Epidermal melanocyte (primary cell): Measurements from ENCODE around the gene CPLX3.

Experiments
- DNase-seq: peaks from one replicate; pipeline ENCODE4 v3.0.0; 2011; ENCODE audit warnings: low spot score; ENCODE audit not compliant: insufficient read length

CPLX3 gene

DNA sequence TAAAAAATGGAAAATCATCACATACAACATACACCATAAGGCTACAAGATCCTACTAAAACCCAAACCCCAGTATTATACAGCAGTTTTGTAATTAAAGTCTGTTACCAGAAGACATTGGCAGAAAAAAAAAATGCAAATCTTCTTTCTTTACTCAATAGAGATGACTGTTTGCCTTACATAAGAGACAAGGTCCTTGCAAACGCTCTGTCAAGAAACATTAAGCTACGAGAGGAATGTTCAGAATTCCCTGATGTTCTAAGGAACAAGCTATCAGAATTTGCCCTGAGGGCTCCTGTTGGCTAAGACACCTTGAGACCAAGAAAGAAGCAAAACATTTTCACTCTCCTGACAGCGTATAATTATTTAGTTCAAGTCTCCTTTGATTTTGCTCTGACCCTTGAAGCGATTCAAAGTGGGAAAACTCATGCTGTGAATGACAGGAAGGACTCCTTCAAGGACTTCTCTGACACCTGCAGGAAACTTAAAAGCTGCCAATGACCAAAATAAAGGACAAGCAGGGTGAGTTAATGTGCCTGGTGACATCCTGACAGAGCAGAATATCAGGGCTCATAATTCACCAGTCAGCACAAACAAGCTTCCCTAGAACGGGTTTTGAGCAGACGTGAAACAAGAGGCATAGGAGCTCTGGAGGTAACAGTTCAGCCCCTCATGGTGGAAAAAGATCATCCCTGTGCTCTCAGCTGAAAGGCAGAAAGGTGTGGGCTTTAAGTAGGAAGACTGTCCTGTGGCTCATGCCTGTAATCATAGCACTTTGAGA is 44.2 kb downstream of the CPLX3 start:
- DNase-seq: no peak

DNA sequence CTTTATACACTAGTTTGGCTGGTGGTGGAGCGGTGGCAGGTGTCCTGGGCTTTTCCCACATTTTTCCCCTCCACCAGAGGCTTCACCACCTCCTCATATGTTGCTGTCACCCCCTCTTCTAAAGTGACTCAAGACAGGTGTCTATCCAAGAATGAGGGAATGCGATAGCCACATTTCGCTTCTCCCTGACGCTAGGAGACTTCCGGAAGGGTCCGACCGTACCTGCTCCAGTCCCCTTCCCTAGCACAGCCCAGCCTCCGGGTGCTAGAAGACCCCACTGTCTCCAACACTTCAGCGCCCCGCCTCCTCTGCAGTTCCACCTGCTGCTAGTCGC is 46.2 kb downstream of the CPLX3 start:
- no peak for DNase-seq

DNA sequence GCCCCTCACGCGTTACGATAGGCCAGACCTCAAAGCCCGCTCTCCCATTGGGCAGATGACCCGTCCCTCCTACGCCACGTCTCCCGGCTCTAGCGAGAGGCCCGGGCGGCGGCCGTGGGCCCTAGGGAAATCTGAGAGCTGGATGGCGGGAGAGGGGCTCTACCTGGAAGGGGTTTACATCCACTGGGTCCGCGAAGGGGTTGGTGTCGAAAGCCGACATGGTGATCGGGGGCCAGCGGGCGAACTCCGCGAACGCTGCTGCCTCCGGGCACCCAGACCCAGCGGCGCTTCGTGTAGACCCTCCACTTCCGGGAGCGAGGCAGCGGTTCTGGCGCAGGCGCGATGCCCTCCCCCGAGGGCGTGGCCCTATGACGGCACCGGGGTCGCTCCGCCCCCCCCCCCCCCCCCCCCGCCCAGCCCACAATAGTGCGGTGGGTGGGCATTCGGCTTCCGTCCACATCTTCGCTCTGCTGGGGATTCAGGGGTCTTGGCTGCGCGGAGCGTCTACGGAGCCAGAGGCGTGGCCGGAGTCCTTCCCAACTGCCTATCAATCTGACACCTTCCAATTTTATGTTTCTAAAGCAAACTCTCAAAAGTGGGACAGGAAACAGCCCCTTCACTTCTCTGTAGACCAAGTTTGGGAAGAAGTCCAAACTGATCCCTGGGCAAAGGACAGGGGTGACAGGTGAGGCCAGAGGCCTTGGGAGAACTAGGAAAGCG is 46.8 kb downstream of the CPLX3 start, which contains the start of gene SCAMP2:
TSS of gene SCAMP2 (minus strand) at position 330 of the 720 bp plus-strand sequence. CDS start at position 220, 110 bp downstream.
- DNase-seq: peak; percentile 99

DNA sequence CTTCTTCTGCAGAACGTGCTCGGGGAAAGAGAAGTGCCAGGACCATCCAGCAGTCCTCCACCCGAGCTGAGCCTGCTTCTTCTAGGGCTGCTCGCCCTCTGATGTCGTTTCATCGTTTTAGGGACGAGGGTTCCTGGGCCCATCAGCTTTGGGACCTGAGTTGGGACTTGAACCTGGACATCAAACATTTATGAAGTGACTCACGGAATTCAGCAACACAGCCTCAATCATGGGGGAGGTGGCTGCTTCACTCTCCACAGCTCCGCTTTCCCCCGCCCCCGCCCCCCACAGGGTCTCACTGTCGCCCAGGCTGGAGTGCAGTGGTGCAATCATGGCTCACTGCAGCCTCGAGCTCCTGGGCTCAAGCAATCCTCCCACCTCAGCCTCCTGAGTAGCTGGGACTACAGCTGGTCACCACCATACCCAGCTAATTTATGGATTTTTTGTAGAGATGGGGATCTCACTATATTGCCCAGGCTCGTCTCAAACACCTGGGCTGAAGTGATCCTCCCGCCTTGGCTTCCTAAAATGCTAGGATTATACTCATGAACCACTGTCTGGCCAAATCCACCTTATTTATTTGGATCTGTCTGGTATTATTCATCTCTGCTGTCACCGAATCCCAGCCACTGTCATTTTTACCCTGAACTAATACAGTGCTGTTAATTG is 47.5 kb downstream of the CPLX3 start:
- no peak for DNase-seq

DNA sequence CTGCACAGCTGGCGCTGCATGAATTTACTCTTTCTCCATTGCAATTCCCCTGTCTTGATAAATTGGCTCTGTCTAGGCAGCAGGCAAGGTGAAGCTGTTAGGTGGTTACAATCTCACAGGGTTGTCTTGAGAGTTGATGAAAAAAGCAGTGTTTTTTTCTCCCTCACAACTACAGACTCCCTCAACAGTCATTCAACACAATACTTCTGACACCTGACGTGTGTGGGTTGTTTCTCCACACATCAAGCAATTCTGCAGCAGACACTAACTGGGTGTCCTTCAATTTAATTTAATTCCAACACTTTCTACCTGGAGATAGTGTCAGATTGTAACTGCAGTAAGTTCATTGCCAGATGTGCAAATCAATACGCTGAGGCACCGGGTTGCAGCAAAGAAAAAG is 51.8 kb downstream of the CPLX3 start:
- no peak for DNase-seq
